ENCODE measurements around the gene AIF1L.

The AIF1L gene

DNA sequence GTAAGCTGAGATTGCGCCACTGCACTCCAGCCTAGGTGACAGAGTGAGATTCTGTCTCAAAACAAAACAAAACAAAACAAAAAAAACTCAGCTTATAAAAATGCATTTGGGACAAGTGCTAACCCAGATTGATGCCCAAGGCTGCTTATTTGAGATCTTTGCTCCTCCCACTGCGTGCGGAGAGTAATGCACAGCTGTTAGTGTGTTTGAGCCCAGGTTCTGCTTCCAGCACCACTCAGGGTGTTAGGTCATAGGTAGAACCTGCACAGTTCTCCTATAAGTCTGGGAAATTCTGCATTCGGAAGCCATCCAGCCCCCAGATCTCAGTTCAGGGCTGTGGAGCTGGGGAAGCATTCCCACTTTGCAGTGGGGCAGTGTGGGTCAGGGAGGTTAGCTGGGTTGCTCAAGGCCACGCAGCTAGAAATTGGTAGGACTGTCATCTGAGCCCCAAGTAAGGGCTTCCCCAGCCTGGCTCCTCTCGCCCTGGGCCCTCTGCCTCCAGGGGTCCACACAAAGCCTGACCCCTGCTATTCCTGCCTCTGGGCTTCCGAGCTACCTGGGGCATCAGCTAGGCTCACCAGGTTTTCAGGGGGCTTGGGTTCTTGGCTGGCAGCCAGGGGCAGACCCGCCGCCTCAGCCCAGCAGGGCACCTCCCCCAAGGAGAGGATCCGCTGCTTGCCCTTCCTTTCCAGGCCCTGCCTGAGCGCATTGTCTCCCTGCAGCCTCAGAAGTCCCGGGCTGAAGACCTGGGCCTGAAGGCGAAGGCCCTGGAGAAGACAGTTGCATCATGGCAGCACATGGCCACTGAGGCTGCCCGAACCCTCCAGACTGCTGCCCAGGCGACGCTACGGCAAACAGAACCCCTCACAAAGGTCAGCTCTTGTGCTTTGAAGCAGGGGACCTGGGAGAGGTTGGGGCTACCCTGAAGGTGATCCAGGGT, 17.6 kb upstream of the AIF1L start:
- DNase-seq: no peak

DNA sequence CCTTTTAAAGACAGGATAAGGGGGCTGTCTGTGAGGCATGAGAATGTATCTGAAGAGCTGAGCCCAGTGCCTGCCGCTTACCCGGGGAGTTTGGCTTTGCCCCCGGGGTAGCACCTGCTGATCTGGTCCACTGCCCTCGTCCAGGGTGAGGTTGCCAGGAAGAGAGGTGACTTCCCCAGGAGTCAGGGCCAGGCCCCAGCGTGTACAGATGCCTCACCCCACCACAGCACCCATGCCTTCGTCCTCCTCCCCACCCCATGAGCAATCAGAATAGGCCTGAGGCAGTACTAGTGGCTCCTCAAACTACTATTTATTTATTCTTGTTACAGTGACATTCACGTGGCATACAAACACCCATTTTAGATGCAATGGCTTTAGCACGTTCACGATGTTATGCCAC, 15.7 kb upstream of the AIF1L start:
- no peak for DNase-seq

DNA sequence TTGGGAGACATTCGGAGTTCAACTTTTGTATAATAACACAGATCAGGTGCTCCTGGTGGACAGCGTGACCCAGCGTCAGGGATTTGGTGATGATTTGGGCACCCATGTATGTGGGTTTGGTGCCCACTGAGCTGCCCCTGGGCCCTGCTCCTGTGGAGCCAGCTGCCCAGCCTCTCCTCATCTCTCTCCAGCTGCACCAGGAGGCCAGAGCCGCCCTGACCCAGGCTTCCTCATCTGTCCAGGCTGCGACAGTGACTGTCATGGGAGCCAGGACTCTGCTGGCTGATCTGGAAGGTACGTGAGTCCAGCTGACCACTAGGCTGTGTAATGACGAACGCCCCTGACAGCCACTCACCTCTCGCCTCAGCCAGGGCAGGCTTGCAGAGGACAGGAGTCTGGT, 14.5 kb upstream of the AIF1L start:
- DNase-seq: no peak

DNA sequence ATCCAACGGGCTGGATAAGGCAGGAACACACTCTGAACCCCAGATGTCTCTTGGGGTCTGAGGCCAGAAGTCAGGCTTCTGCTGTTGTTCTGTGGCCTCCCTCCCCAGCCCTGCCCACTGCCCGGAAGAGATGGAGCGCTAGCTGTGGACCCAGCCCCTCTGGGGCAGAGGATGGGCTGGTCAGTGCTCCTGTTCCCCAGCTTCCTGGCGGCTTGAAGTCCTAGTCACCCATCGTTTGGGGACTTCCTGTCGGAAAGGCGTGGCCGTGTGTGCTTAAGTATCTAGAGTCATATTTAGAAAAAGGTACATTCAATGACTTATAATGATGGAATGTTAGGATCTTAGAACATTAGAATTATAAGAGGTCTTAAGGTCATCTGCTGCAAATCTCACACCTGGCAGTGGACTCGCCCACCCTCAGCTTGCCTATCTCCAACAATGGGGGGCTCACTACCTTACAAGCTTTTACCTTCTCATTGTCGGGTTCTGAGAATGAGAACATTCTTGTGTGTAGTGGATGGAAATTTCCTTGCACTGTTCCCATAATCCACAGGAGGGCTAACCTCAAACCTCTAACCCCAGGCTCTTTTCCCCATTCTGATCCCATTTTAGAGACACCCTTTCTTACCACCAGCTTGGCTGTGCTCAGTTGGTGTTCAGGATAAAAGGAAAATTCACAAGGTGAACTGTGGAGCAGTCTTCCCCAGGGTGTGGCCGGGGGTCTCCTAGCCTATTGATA, 13.4 kb upstream of the AIF1L start:
- DNase-seq: no peak

DNA sequence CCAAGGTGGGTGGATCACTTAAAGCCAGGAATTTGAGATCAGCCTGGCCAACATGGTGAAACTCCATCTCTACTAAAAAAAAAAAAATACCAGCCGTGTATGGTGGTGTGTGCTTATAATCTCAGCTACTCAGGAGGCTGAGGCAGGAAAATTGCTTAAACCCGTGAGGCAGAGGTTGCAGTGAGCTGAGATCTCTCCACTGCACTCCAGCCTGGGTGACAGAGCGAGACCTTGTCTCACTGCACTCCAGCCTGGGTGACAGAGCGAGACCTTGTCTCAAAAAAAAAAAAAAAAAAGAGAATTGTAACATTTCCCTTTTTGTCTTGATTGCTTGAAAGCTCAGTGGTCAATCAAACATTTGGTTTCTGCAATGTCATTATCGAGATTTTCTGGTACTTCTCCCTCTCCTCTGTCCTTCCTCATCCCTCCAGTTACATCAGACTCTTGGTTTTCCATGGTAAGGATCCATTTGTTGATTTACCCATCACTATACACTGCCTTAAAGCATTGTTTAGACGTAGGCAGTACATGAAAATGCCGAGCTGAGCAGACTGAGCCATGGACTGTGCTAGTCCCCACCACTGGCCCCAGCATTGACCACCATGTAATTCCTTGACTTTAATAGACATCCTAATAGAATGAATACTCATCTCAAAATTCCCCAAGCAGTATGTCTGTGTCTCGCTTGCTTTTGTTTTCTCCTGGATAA, 11.5 kb upstream of the AIF1L start:
- no peak for DNase-seq

DNA sequence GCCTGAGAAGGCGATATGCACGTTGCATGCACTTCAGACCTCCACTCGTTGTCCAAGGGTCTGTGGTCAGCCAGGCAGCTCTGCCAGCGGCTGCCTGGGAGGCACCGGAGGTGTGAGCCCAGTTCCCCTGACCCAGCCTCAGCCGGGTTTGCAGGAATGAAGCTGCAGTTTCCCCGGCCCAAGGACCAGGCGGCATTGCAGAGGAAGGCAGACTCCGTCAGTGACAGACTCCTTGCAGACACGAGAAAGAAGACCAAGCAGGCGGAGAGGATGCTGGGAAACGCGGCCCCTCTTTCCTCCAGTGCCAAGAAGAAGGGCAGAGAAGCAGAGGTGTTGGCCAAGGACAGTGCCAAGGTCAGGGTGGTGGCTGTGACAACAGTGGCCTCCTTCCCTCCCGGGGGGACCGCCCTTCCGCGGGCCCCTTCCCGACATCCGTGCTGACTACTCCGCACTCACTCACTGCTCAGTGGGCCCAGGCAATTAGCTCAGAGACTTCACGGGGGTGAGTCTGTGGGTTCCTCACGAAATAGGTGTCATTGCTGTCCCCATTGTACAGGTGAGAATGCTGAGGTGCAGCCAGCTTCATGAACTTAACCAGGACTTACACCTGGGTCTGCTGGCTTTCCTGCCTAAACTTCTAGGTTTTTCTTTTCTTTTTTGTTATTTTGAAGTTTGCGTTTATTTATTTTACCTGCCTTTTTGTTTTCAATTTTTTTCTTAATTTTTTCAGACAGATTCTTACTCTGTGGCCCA, 10.8 kb upstream of the AIF1L start:
- DNase-seq: no peak

DNA sequence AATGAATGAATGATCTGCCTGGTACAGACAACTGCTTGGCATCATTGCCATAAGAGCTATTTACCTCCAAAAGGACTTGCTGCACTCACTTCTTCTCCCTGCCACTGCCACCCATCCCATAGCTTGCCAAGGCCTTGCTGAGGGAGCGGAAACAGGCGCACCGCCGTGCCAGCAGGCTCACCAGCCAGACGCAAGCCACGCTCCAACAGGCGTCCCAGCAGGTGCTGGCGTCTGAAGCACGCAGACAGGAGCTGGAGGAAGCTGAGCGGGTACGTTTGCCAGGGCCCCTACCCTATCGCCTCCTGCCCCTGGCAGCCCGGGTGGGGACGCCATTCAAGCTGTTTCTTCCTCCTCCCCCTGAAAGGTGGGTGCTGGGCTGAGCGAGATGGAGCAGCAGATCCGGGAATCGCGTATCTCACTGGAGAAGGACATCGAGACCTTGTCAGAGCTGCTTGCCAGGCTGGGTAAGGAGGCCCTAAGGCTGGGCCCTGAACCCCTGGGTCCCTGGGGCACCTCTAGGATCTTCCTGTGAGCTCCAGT, 8.9 kb upstream of the AIF1L start:
- DNase-seq: no peak

DNA sequence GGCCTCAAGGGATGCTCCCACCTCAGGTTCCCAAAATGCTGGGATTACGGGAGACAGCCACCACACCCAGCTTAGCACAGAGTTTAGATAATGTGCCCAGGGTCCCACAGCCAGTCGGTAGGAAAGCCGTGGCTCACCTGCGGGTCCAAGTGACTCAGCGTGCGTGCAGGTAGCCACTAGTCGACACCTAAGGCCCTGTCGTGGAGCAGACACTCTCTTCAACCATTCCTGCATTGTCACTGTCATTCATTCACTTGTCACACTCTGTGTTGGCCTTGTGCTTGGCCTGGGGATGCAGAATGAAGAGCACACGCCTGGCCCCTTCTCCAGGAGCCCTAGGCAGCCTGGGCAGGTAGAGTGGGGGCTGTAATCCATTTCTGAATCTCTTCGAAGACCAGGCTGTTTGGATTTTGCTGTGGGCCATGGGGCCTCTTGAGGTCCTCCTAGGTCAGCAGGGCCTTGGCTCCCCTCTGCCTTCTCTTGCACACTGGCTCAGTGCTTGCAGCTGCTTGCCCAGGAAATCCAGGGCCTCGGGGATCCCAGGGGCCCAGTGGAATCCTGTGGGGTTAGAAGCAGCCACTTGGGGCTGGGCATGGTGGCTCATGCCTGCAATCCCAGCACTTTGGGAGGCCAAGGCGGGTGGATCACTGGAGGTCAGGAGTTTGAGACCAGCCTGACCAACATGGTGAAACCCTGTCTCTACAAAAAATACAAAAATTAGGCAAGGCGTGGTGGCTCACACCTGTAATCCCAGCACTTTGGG, 6.1 kb upstream of the AIF1L start:
- DNase-seq: no peak

DNA sequence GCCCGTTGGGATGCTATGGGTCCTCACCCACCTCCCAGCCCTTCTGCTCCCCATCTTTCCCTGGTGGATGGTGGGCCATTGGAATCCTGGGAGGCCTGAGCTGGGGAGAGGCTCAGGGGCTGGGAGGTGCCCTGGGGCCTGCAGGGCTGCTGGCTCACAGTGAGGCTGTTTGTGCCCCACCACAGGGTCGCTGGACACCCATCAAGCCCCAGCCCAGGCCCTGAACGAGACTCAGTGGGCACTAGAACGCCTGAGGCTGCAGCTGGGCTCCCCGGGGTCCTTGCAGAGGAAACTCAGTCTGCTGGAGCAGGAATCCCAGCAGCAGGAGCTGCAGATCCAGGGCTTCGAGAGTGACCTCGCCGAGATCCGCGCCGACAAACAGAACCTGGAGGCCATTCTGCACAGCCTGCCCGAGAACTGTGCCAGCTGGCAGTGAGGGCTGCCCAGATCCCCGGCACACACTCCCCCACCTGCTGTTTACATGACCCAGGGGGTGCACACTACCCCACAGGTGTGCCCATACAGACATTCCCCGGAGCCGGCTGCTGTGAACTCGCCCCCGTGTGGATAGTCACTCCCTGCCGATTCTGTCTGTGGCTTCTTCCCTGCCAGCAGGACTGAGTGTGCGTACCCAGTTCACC, 4.9 kb upstream of the AIF1L start:
- no peak for DNase-seq

DNA sequence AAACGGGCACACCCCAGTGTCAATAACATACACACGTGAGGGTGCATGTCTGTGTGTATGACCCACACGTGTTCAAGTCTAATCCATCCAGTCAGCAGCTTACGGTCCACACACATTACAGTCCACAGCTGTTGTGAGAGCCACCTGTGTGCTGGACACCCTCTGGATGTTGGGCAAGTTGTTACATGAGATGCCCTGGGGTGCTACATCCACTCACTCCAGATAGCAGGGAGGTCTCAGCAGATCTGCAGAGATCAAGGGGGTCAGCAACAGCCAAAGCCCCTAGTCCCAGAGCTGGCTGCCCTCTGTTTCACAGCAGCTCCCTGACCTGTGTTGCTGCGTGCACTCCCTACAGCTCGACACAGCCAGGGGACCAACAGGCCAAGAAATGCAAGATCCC, 4.3 kb upstream of the AIF1L start:
- DNase-seq: no peak

DNA sequence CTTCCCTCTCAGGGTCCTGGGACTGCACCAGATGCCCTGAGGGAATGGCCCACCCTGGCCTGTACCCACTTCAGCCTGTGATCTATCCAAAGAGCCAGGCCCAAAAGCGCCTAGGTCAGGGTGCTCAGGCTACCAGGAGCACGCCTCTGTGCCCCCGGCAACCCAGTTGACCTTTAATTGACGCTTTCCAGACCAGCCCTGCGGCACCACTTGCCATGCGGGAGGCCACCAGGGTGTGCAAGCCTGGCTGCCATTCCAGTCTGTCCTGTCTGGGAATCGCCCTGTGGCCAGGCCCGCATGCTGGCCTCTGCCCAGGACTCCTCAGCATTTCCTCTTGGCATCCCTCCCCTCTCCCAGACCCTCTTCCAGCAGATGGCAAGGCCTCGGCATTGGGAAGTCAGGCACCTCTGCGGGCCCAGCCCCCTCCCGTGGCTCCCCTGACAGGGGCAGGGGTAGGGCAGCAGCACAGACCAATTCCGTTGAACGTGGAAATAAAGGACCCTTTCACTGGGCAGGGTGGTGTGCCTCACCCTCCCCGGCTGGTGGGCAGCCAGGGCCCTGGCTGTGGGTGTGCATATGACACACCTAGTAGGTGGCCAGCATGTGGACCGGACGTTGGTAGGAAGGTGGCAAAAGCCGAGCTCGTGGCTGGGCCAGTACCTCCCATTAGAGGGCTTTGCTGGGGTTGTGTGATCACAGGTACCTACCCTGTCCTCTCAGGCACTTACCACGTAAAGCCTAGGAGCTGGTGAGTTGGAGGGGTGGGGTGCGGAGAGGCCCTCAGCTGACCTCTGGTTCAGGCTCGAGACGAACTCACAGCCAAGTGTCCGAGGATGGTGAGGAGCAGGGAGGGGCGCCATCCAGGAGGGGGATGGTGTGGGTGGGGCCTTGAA, 3.5 kb upstream of the AIF1L start:
- no peak for DNase-seq

DNA sequence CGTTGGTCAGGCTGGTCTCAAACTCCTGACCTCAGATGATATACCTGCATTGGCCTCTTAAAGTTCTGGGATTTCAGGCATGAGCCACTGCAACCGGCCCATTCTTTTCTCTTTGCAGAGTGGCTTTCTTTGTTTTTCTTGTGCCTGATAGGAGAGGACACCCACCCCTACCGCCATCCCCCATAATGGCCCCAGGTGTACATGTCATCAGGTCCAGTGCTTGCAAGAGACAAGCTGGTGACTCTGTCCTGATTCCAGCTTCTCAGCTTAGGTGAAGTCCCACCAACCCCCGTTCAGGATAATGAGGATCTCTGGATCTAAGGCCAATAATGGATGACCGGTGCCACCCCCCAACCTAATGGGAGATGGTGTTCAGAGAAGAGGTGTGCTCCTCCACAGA, 2.3 kb upstream of the AIF1L start:
- DNase-seq: no peak

DNA sequence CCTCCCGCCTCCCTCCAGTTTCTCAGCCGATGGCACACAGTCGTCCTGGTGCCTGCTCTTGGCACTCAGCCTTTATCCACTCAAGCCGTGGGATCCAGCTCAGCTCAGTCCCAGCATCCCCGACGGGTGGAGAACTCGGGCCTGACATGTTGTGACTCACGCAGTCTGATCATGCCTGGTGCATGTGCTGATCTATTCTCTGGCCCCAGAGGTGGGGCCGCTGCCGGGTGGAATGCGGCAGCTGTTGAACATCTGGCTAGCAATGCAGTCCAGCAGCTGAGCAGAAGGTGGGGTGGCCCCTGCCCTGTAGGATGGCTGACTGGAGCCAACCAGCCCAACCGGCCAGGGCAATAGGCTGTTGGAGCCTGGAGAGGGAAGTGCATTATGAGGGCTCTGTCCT, 1.7 kb upstream of the AIF1L start:
- peak; percentile 51 for DNase-seq

DNA sequence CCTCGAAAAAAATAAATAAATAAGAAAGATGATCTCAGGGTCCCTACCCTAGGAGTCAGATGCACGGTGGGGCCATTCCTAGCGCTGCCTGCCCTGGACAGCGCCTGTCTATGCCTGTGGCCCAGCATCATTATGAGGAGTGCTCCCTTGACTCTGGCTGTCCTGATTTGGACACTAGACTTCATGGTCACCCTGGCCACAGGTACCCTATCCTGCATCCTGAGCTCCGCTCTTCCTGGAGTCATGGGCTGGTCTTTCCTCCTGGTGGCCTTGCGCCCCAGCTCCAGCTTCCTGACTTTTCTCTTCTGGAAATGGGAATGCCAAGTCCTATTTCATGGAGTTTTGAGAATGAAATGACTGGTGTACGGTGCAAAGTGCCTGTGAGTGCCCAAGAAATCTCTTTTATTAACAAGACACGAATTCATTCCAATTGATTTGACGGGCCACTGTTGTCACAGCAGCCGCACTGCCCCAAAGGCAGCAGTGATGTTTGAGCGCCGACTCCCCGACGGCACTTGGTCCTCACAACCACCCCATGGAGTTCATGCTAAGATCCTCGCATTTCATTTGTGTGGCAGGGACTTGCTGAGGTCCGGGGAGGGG, 564 bp upstream of the AIF1L start:
- DNase-seq: no peak

DNA sequence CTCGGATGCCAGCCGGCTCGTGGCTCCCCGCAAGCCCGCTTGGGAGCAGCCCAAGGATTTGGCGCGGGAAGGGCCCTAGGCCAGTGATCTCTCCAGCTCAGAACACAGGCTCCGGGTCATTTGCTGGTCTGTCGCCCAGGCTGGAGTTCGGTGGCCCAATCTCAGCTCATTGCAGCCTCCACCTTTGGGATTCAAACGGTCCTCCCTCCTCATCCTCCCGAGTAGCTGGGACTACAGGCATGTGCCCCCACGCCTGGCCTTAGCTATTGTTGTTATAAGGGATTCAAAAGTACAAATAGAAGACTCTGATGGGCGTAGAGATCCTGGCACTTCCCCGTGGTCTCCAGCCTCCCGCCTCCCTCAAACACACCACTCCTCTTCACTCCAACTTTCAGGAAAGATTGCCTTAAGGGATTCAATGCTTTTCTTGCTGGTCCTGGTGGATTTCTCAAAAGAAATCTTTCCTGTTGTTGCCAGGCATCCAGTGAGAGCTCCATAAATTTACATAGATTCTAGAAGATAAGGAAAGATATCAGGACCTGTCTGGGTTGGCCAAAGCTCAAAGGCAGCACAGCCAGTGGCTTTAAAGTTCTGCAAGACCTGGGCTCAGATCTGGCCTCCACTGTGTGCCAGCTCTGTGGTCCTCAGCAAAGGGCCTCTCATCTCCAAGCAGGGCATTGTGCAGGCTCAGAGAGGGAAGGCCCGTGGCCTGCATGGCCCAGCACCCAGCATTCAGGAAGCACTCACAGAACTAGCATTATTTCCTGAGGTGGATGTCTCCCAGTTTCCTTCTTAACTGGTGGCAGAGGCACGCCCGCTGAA, 1.0 kb downstream of the AIF1L start:
- DNase-seq: no peak

DNA sequence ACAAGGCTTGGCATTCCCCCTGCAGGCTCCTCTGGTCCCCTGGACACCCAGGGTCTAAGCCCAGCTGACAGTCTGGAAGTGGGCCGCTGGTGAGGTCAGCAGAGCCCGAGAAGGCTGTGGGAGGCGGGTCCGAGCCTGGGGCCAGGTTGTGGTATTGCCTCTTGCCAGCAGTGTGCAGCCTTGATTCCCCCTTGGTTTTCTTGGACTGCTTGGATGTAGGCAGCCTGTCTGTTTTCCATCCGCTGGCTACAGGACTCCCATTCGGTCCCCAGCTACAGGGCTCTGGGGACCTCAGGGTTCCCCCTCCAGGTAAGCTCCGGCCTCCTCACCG, 1.6 kb downstream of the AIF1L start:
- no peak for DNase-seq

DNA sequence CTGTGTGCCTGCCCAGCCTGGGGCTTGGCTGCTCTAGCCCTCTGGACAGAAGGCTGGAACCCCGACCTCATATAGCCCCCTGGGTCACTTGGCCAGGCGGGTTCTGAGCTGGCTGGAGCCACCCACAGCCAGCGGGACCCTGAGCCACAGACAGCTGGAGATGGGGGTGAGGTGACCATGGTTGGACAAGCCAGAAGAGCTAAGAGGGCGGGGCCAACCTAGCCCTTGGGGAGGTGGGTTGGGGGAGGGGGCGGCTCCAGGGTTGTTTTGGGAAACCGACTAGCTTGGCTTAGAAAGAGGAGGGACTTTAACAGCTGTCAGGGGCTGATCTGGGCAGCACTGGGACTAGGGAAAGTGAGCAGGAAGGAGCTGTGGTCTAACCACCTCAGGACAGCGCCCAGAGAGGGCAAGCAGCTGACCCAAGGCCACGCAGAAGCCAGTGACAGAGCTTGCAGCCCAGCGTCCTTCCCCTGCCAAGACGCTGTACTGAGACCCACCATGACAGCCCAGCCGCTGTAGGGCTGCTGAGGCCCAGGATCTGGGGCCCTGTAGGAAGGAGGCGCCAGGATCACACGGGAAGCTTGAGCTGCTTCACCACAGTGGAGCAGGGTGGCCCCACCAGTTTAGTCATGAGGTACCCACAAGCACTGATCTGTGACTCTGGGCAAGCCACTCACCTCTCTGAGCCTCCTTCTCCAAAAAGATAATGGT, 2.2 kb downstream of the AIF1L start:
- no peak for DNase-seq

DNA sequence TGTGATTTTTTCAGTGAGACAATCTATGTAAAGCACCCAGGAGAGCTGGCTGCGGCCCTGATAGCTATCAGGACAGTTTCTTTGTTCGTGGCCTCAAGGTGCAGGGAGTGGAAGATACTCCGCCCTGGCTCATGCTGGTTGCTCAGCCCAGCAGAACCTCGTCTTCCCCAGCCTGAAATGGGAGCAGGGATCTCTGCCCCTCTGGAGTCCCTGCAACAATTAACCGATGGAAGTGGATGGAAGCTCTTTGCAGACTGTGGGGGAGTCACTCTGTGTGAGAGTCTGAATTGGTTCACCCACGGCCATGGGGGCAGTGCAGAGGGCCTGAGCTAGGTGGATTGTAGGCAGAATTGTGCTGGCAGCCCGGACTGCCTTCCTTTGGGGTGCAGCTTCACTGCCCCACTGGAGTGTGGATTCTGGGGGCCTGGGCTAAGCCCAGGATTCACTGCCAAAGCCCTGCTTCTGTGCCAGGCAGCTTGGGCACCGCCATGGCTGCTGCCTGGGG, 2.8 kb downstream of the AIF1L start:
- no peak for DNase-seq
